Thoracic aorta (tissue), 2 donors: Measurements from ENCODE around the gene ASIC3. TPM values are rescaled to one million over a fixed set of nuclear protein-coding genes. Genes with fewer than 3 reads are reported as not detected.

Source experiments
- ATAC-seq: fragments of 150-250 bp; one replicate; pipeline ENCODE4 v1.8.0; 2017; ENCODE audit warnings: low read depth; ENCODE audit not compliant: insufficient number of reproducible peaks, low FRiP score
- DNase-seq: peaks from one replicate; pipeline ENCODE4 v3.0.0-alpha.2; 2020; ENCODE audit warnings: low spot score
- H3K27ac ChIP-seq, 2 donors: fragments of 200-600 bp; sonication (generic); 1 replicate in 1 of 2; 2 replicates in 1 of 2; pipeline ENCODE4 v1.5.1; 2016; ENCODE audit warnings: mild to moderate bottlenecking in 2 of 2, moderate library complexity in 2 of 2
- H3K27me3 ChIP-seq: fragments of 200-600 bp; sonication (generic); replicated peaks from 2 replicates; pipeline ENCODE4 v1.6.0; 2016; ENCODE audit warnings: mild to moderate bottlenecking; ENCODE audit not compliant: insufficient read depth
- H3K36me3 ChIP-seq: fragments of 200-600 bp; sonication (generic); one replicate; pipeline ENCODE4 v1.5.1; 2016
- H3K4me1 ChIP-seq, 2 donors: fragments of 200-600 bp; sonication (generic); 1 replicate in 1 of 2; 2 replicates in 1 of 2; pipeline versions ENCODE4 v1.5.1 to v1.6.0; 2016; ENCODE audit warnings: low read depth in 2 of 2, mild to moderate bottlenecking in 1 of 2; ENCODE audit not compliant: control insufficient read depth in 1 of 2
- H3K4me3 ChIP-seq: fragments of 200-600 bp; sonication (generic); 2 replicates; pipeline ENCODE4 v1.5.1; 2016; ENCODE audit warnings: mild to moderate bottlenecking
- H3K9me3 ChIP-seq: fragments of 200-600 bp; sonication (generic); 2 replicates; pipeline ENCODE4 v1.5.1; 2016
- CTCF ChIP-seq: fragments of 200-600 bp; sonication (generic); IDR thresholded peaks from one replicate; pipeline ENCODE4 v1.5.1; 2019; ENCODE audit warnings: antibody characterized with exemption
- total RNA-seq, 2 donors: library from RNA; depleted of rRNA; stranded (reverse); fragments of >200 nt; gene quantifications; one replicate each; pipeline versions ENCODE4 v1.1.0 to v1.2.3, GENCODE V29; 2016

Gene ASIC3
- total RNA-seq, 2 donors from 2014 or later: 2.0 to 2.8 TPM

- Histone ChIP-seq H3K27ac (no peak overlapping the region), H3K9me3 (no peaks in the 10 kb centered on the region), H3K27me3 (no peaks in the 10 kb centered on the region), H3K36me3 (no peaks in the 10 kb centered on the region), H3K4me3 (no peak overlapping the region), H3K4me1 (peaks cover 0 to 1% of the 10 kb centered on the region in 2 donors)
- DNase-seq (no peak), ATAC-seq (no peak)
- no peak for TF ChIP-seq CTCF
Measured at GRCh38 chr7:151003572-151003971, 44.8 kb upstream of the ASIC3 start.

GRCh38 chr7:151005566-151005965 lies 42.8 kb upstream of the ASIC3 start:
- no peaks in the 10 kb centered on the region for H3K9me3 ChIP-seq
- H3K4me1 ChIP-seq: peaks cover 0 to 4% of the 10 kb centered on the region in 2 donors
- no peak overlapping the region for H3K27ac ChIP-seq
- H3K36me3 ChIP-seq: no peaks in the 10 kb centered on the region
- TF ChIP-seq CTCF: no peak
- ATAC-seq: no peak
- no peak overlapping the region for H3K4me3 ChIP-seq
- peaks cover 4% of the 10 kb centered on the region for H3K27me3 ChIP-seq
- DNase-seq: no peak

DNA sequence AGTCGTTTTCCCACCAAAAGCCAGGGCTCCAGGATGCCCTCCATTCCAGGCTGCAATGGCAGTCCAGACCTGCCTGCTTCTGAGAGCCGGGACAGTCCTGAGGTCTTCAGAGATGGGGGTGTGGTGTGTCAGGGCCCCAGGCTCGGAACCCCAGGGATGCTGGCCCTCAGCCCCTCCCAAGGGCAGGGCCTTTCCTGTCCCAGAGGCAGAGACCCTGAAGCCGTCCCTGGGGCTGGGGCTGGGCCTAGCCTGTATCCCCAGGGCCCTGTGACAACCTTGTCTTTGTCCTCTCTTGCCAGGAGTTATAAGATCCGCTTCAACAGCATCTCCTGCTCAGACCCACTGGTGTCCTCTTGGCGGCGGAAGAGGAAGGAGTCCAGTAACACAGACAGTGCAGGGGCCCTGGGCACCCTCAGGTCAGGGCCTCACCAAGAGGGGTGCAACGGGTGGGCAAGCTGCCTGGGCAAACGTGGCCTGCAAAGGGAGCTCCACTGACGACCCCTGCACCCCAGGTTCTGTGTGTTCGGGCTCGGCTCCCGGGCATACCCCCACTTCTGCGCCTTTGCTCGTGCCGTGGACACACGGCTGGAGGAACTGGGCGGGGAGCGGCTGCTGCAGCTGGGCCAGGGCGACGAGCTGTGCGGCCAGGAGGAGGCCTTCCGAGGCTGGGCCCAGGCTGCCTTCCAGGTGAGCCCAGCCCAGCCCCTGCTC lies 41.6 kb upstream of the ASIC3 start:
- Histone ChIP-seq H3K27me3 (peaks cover 4% of the 10 kb centered on the region), H3K9me3 (no peaks in the 10 kb centered on the region), H3K4me1 (peaks cover 0 to 4% of the 10 kb centered on the region in 2 donors), H3K4me3 (no peak overlapping the region), H3K36me3 (no peaks in the 10 kb centered on the region), H3K27ac (no peak overlapping the region)
- ATAC-seq (no peak), DNase-seq (no peak)
- TF ChIP-seq CTCF: no peak

DNA sequence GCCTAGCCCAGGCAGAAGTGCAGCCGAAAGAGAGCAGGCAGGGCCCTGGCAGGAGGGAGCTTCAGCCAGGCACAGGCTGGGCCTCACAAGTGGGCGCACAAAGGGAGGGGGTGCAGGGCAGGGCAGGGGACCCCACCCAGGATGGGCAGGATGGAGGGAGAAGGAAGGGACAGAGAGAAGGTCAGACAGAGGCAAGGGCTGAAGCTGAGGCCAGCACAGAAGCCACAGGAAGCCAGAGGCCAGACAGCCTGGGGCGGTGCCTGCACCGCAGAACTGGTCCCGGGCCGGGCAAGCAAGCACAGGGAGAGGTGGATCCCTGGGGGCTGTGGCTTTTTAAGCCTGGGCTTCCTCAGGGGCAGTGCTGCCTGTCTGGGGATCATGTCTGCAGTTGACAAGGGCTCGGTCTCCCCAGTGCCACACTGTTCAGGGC lies 40.8 kb upstream of the ASIC3 start:
- peaks cover 0 to 4% of the 10 kb centered on the region in 2 donors for H3K4me1 ChIP-seq
- no peaks in the 10 kb centered on the region for H3K9me3 ChIP-seq
- DNase-seq (no peak), ATAC-seq (no peak)
- TF ChIP-seq CTCF: no peak
- peaks cover 4% of the 10 kb centered on the region for H3K27me3 ChIP-seq
- no peak overlapping the region for H3K4me3 ChIP-seq
- no peak overlapping the region for H3K27ac ChIP-seq
- H3K36me3 ChIP-seq: no peaks in the 10 kb centered on the region

DNA sequence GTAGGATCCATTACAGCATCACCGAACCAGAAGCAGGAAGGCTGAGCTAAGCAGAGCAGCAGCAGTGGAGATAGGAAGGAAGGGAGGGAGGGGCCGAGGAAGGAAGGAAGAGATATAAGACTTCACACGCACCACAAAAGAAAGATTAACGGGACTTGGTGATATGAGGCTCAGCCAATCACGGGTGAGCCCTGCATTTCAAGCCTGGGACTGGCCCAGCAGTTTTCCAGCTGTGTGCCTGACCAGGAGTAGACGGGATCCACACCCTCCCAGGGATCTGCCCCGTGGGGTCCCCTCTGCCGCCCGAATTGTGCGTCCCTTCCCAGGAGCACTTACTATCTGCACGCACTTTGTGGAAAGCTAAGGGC lies 40.2 kb upstream of the ASIC3 start:
- TF ChIP-seq CTCF: no peak
- Histone ChIP-seq H3K4me3 (peak overlapping the region; percentile 22), H3K4me1 (peaks cover 0 to 4% of the 10 kb centered on the region in 2 donors), H3K9me3 (no peaks in the 10 kb centered on the region), H3K36me3 (no peaks in the 10 kb centered on the region), H3K27ac (no peak overlapping the region), H3K27me3 (peaks cover 4% of the 10 kb centered on the region)
- ATAC-seq (no peak), DNase-seq (no peak)
